AG09309 (cell line): ENCODE results near the gene USP40.

ENCODE experiments used
- DNase-seq: peaks from one replicate; pipeline ENCODE4 v3.0.0-alpha.2; 2010; ENCODE audit warnings: low read depth
- H3K4me3 ChIP-seq: 2 replicates; pipeline ENCODE4 v1.5.1; 2011; ENCODE audit warnings: mild to moderate bottlenecking, low read depth, low read length, moderate library complexity; ENCODE audit not compliant: control insufficient read depth
- CTCF ChIP-seq: IDR thresholded peaks from 2 replicates; pipeline ENCODE4 v1.5.1; 2011; ENCODE audit warnings: mild to moderate bottlenecking, low read depth, low read length, inconsistent platforms; ENCODE audit not compliant: insufficient read depth, control insufficient read depth; ENCODE audit errors: missing control alignments

USP40 gene

GRCh38 chr2:233498126-233498525 is 68.5 kb downstream of the USP40 start:
- no peak for TF ChIP-seq CTCF
- no peak overlapping the region for H3K4me3 ChIP-seq
- DNase-seq = no peak

GRCh38 chr2:233497692-233498091 is 68.9 kb downstream of the USP40 start:
- no peak for TF ChIP-seq CTCF
- DNase-seq = no peak
- H3K4me3 ChIP-seq = no peak overlapping the region

GRCh38 chr2:233495503-233496496 is 70.8 kb downstream of the USP40 start:
- no peak overlapping the region for H3K4me3 ChIP-seq
- no peak for TF ChIP-seq CTCF
- DNase-seq = no peak

- no peak for TF ChIP-seq CTCF
- no peak overlapping the region for H3K4me3 ChIP-seq
- DNase-seq = no peak
Measured at GRCh38 chr2:233492751-233493150, 73.8 kb downstream of the USP40 start.

- TF ChIP-seq CTCF = no peak
- no peak overlapping the region for H3K4me3 ChIP-seq
- no peak for DNase-seq
Measured at GRCh38 chr2:233492078-233492477, 74.5 kb downstream of the USP40 start.

GRCh38 chr2:233491326-233491725 is 75.3 kb downstream of the USP40 start:
- no peak for DNase-seq
- H3K4me3 ChIP-seq = no peak overlapping the region
- TF ChIP-seq CTCF = no peak
